ENCODE data around the gene TOMM20. TPM values are rescaled to one million over a fixed set of nuclear protein-coding genes. Genes with fewer than 3 reads are reported as not detected.

The TOMM20 gene
- total RNA-seq, 1 experiment from 2014 or later, result 151 TPM

DNA sequence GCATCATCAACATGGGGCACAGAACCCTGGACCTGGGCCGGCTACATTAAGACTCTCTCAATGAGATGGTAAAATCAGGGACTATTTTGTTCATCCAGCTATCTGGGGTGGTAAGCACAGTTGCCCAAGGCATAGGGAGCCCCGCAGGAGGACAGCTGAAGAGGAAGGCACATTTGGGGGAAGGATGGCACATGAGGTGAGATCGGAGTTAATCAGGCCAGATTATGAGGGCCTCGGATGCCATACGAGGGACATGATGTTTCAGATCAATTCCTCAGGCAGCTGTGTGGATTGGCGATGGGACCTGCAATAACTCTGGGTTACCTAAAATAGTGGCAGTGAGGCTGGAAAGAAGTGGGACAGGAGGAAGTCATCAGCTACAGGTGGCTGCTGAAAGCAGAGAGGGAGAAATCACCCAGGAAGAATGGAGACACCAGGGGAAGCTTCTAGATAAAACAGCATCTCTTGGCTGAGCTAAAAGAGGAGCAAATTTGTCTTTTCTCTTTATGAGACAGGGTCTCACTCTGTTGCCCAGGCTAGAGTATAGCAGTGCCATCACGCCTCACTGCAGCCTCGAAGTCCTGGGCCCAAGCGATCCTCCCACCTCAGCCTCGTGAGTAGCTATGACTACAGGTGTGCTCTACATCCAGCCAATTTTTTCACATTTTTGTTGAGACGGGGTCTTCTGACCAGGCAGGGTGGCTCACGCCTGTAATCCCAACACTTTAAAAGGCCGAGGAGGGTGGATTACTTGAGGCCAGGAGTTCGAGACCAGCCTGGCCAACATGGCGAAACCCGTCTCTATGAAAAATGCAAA lies 21.1 kb downstream of the TOMM20 start:
- Mint-ChIP-seq H3K4me3 (ENCODE audit: low read depth, unreplicated experiment) (no peak overlapping the region), H3K36me3 (ENCODE audit: insufficient read depth, unreplicated experiment) (peaks cover 61% of the 10 kb centered on the region), H3K9me3 (ENCODE audit: low read depth, unreplicated experiment) (no peaks in the 10 kb centered on the region), H3K27me3 (ENCODE audit: unreplicated experiment) (no peaks in the 10 kb centered on the region), H3K4me1 (ENCODE audit: low read depth, unreplicated experiment) (peaks cover 16% of the 10 kb centered on the region), H3K27ac (ENCODE audit: unreplicated experiment) (peak overlapping the region; percentile 27)
- TF ChIP-seq CTCF (IDR thresholded peaks at IDR 0.05; ENCODE audit: unreplicated experiment), result no peak
- intact Hi-C loops (cut with micrococcal nuclease; ENCODE audit: unreplicated experiment), result no loop called here
- CTCF ChIA-PET, result interaction anchor here (1.5 kb wide), 1 partner anchor 384 kb away, joined by 5 read pairs; no protein-coding TSS in a partner anchor
- no TSS peak for BruUV-seq (replicated peaks)
- DNase-seq, result no peak

- H3K4me1 Mint-ChIP-seq (ENCODE audit: low read depth, unreplicated experiment), result peaks cover 16% of the 10 kb centered on the region
- no peaks in the 10 kb centered on the region for H3K27me3 Mint-ChIP-seq (ENCODE audit: unreplicated experiment)
- CTCF ChIA-PET, result no interaction called here
- no peak for TF ChIP-seq CTCF (IDR thresholded peaks at IDR 0.05; ENCODE audit: unreplicated experiment)
- no peak for DNase-seq
- intact Hi-C loops (cut with micrococcal nuclease; ENCODE audit: unreplicated experiment), result no loop called here
- H3K27ac Mint-ChIP-seq (ENCODE audit: unreplicated experiment), result no peak overlapping the region
- BruUV-seq (replicated peaks), result no TSS peak
- H3K4me3 Mint-ChIP-seq (ENCODE audit: low read depth, unreplicated experiment), result no peak overlapping the region
- no peaks in the 10 kb centered on the region for H3K9me3 Mint-ChIP-seq (ENCODE audit: low read depth, unreplicated experiment)
- H3K36me3 Mint-ChIP-seq (ENCODE audit: insufficient read depth, unreplicated experiment), result peaks cover 52% of the 10 kb centered on the region
Observed at GRCh38 chr1:235106457-235106856, 22.2 kb downstream of the TOMM20 start.

GRCh38 chr1:235105051-235106043 lies 23.3 kb downstream of the TOMM20 start:
- DNase-seq, result no peak
- Mint-ChIP-seq H3K4me3 (ENCODE audit: low read depth, unreplicated experiment) (no peak overlapping the region), H3K4me1 (ENCODE audit: low read depth, unreplicated experiment) (peaks cover 16% of the 10 kb centered on the region), H3K27me3 (ENCODE audit: unreplicated experiment) (no peaks in the 10 kb centered on the region), H3K36me3 (ENCODE audit: insufficient read depth, unreplicated experiment) (peaks cover 41% of the 10 kb centered on the region), H3K9me3 (ENCODE audit: low read depth, unreplicated experiment) (no peaks in the 10 kb centered on the region), H3K27ac (ENCODE audit: unreplicated experiment) (peak overlapping the region; percentile 11)
- intact Hi-C loops (cut with micrococcal nuclease; ENCODE audit: unreplicated experiment), result no loop called here
- TSS peak; percentile 8 for BruUV-seq (replicated peaks)
- no peak for TF ChIP-seq CTCF (IDR thresholded peaks at IDR 0.05; ENCODE audit: unreplicated experiment)
- CTCF ChIA-PET, result interaction anchor here (0.6 to 1.0 kb wide), 8 partner anchors 12 to 861 kb away, joined by 3 to 7 read pairs (median 4); no protein-coding TSS in a partner anchor

DNA sequence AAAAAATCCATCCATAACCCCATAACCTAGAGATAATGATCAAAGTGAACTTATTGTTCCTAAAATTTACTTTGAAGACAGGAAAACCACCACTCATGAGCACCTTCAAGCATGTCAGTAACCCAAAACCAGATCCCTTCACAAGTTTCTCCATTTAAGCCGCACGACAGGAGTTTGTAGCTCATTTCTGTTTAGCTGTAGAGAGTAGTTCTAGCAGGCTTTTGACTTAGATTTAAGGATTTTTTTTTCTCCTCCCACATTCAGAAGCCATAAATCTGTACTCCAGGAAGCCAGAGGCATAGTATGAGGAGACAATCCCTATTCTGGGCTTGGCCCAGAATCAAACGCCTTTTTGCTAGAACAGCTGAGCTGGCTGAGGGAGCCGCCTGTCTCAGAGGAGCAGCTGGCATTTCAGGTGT lies 25.6 kb downstream of the TOMM20 start:
- no TSS peak for BruUV-seq (replicated peaks)
- Mint-ChIP-seq H3K36me3 (ENCODE audit: insufficient read depth, unreplicated experiment) (peaks cover 31% of the 10 kb centered on the region), H3K27me3 (ENCODE audit: unreplicated experiment) (no peaks in the 10 kb centered on the region), H3K4me3 (ENCODE audit: low read depth, unreplicated experiment) (no peak overlapping the region), H3K27ac (ENCODE audit: unreplicated experiment) (no peak overlapping the region), H3K9me3 (ENCODE audit: low read depth, unreplicated experiment) (no peaks in the 10 kb centered on the region), H3K4me1 (ENCODE audit: low read depth, unreplicated experiment) (peaks cover 16% of the 10 kb centered on the region)
- no peak for DNase-seq
- CTCF ChIA-PET, result interaction anchor here (0.7 kb wide), 3 partner anchors 18 to 966 kb away, joined by 3 to 6 read pairs (median 3); no protein-coding TSS in a partner anchor
- intact Hi-C loops (cut with micrococcal nuclease; ENCODE audit: unreplicated experiment), result loop anchor here (5.0 kb wide), 1 partner anchor 314 kb away; no protein-coding TSS in a partner anchor
- no peak for TF ChIP-seq CTCF (IDR thresholded peaks at IDR 0.05; ENCODE audit: unreplicated experiment)

Measured in Calu3 (cell line).